DMS79 (cell line): ENCODE measurements around the gene ABCC12.
"Not testable (repeated sequence)": the region's sequence is repeated elsewhere in the genome, so short reads cannot be mapped to it uniquely, and the experiment has no call there.

ENCODE experiments used
- DNase-seq: peaks from one replicate; lab custom pipeline; 2025; lab: John Stamatoyannopoulos, UW

Gene ABCC12

GRCh38 chr16:48155926-48156789, at the start of gene ABCC12:
ABCC12 (minus strand) TSS chr16:48155993; CDS start chr16:48146424, 9,569 bp downstream.
- DNase-seq = no peak

- DNase-seq = no peak
Measured at GRCh38 chr16:48204825-48205151, 49.0 kb upstream of the ABCC12 start.

GRCh38 chr16:48203974-48204824, 48.4 kb upstream of the ABCC12 start:
- no peak for DNase-seq

GRCh38 chr16:48201515-48202201, 45.9 kb upstream of the ABCC12 start:
- DNase-seq = no peak

GRCh38 chr16:48197294-48197693, 41.5 kb upstream of the ABCC12 start:
- DNase-seq = no peak

GRCh38 chr16:48194828-48195556, 39.2 kb upstream of the ABCC12 start:
- DNase-seq = peak; percentile 58

GRCh38 chr16:48193846-48194245, 38.1 kb upstream of the ABCC12 start:
- no peak for DNase-seq

GRCh38 chr16:48188449-48189102, 32.8 kb upstream of the ABCC12 start:
- no peak for DNase-seq

- no peak for DNase-seq
Measured at GRCh38 chr16:48187779-48188178, 32.0 kb upstream of the ABCC12 start.

- DNase-seq = no peak
Measured at GRCh38 chr16:48184681-48185080, 28.9 kb upstream of the ABCC12 start.

GRCh38 chr16:48182979-48183537, 27.3 kb upstream of the ABCC12 start:
- DNase-seq = peak; percentile 86

- not testable (repeated sequence) for DNase-seq
Measured at GRCh38 chr16:48181746-48182520, 26.1 kb upstream of the ABCC12 start.

GRCh38 chr16:48180868-48181480, 25.2 kb upstream of the ABCC12 start:
- no peak for DNase-seq

GRCh38 chr16:48176635-48177408, 21.0 kb upstream of the ABCC12 start:
- DNase-seq = no peak

- no peak for DNase-seq
Measured at GRCh38 chr16:48173889-48174288, 18.1 kb upstream of the ABCC12 start.

- DNase-seq = no peak
Measured at GRCh38 chr16:48172682-48173081, 16.9 kb upstream of the ABCC12 start.

- no peak for DNase-seq
Measured at GRCh38 chr16:48169896-48170295, 14.1 kb upstream of the ABCC12 start.

- DNase-seq = no peak
Measured at GRCh38 chr16:48168075-48168474, 12.3 kb upstream of the ABCC12 start.

GRCh38 chr16:48166617-48167016, 10.8 kb upstream of the ABCC12 start:
- not testable (repeated sequence) for DNase-seq
